Cardiac septum (tissue), 1 donor: ENCODE measurements around the gene TRIM2. TPM values are rescaled to one million over a fixed set of nuclear protein-coding genes. Genes with fewer than 3 reads are reported as not detected.

ENCODE experiments used
- DNase-seq: peaks from one replicate; pipeline ENCODE4 v3.0.0-alpha.2; 2020; ENCODE audit warnings: low spot score
- intact Hi-C: fragments of 100-400 bp; cut with DNase I; formaldehyde crosslinking; loops from one replicate; pipeline ENCODE4 v1.14.0; 2022
- total RNA-seq: library from RNA; stranded (reverse); fragmentation: NEBNext Ultra II Directional; extraction: Animal tissue kit (Norgen Biotek cat#: 25700); gene quantifications from one replicate; pipeline ENCODE4 v1.2.1, GENCODE V29; 2021
- donor health status: DM: no; HTN: no; CAD: no.

Gene TRIM2
- total RNA-seq, 1 donor from 2014 or later, result 23.4 TPM

DNA sequence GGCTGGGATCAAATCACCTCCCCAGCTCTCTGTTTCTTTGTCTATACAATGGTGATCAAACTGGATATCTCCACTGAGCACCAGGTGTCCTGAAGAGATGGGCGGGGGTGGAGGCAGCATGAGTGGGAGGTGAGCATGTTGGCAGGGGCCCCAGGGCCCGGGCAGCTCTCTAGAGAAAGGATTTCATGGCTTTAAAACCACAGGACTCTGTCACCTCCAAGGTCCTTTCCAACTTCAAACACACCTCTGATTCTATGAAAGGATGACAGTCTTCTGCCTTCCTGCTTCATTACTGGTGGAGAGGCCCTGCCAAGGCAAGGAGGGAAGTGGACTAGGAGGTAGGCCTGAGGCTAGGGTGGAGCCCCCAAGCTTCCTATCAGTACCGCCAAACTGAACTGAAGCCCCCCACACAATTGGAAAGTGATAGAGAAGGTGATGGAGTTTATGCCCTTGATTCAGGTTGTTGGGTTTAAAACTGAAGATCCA lies 38.6 kb downstream of the TRIM2 start:
- intact Hi-C loops, result no loop called here
- no peak for DNase-seq

DNA sequence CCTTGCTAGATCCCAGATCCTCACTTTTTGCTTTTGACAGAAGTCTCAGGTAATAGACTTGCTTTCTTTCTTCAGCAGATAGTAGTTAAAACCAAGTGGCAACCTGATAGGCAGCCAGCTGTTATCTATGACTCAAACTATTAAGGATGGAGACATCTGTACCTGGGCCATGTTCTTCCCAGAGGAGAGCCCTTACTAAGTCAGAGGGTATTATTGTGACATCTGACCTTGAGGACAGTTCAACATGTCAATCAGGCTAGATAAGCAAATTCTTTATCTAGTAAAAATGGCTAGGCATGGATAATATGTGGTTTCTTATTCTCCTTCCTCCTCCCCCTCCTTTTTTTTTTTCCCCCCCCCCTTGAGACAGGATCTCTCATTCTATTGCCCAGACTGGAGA lies 39.2 kb downstream of the TRIM2 start:
- intact Hi-C loops, result no loop called here
- DNase-seq, result no peak

DNA sequence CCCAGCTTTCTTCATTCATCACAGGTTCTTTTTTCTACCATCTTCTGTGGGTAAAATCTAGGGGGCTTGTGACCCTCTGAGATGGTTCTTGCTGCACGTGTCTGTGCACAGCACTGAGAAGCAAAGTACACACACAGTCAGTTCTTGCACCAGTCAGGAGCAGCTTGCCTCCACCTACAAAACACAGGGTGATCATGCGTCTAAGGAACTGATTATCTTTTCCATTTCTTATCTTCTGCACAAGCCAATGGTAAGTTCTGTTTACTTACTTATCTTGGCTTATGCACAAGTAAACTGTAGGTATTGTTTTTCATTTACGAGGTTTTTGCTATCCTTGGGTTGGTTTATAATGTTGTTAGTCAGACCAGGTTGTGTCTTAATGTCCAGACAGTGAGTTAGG lies 40.7 kb downstream of the TRIM2 start:
- no peak for DNase-seq
- intact Hi-C loops, result no loop called here

DNA sequence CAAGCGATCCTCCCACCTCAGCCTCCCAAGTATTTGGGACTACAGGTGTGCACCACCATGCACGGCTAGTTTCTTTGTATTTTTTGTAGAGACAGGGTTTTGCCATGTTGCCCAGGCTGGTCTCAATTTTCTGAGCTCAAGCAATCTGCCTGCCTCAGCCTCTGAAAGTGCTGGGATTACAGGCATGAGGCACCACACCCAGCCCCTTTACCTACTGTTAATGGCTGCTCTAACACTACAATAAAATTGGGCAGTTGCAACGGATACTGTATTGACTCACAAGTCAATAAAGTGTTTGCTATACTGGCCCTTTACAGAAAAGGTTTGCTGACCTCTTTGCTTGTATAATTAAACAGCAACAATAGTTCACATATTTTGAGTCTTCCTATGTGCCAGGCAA lies 41.5 kb downstream of the TRIM2 start:
- intact Hi-C loops, result no loop called here
- DNase-seq, result no peak

DNA sequence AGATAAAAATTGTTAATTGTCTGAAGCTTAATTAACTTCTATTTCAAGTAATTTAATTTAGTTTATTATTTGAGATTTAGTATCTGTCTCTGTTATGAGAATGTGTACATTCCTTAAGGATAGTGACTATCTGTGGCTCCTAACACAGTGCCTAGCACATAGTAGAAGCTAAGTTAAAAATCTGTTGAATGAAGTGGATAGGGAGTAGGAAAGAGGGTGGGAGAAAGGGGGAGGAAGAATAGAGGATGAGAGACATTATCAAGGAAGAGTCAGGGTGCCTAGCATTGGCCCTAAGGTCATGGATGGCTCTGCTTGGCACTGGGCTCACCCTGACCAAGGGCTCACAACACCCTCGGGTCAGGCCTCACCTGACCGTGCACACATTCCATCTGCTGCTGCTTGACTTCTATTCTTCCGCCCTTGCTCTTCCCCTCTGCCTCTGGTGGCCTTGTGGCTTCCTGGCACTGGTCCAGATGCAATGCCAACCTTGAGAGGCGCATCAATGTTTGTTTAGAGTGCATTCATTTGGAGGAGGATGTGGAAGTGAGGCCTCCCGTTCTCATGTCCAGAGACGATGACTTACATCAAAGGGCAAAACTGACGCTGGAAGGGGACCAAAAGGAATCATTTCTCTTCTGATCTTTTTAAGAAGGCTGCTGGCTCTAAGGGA lies 42.3 kb downstream of the TRIM2 start:
- intact Hi-C loops, result no loop called here
- DNase-seq, result no peak

DNA sequence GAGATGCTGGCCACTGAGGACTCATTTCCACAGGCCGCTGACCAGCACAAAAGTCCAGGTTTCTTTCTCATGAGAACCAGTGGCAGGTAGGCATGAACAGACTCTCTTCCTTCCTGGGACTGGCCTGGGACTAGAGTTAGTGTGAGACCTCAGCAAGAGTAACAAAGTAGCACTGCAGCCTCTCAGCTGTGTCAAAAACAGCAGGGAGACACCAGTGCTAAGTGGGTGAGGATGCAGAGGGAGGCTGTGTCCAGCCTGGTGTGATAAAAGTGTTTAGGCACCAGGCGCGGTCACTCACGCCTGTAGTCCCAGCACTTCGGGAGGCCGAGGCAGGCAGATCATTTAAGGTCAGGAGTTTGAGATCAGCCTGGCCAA lies 42.9 kb downstream of the TRIM2 start:
- no peak for DNase-seq
- intact Hi-C loops, result no loop called here

DNA sequence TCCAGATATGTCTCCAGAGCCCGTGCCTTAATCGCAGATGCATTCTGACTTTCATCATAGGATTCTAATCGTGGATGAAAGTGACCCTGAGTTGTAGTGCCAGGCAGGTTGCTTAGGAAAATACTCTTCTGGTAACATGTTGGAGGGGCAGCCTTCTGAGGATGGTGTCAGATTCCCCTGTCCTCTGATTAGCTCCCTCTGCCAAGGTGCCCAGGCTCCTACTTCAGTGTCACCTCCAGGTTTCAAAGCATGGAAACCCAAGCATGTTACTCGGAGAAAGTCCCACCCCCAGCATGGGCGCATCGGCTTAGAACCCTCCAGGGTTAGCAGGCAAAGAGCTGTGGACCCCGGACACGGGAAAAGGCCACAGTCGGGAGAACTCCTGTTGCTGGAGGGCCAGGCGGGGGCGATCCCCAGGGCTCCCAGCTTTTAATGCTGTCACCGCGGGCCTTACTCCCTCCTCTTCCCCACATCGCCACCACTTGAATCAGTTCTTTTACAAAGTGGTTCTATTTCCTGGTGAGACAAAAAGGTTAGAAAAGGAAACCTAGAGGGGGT lies 44.5 kb downstream of the TRIM2 start:
- intact Hi-C loops, result no loop called here
- peak; percentile 78 for DNase-seq

DNA sequence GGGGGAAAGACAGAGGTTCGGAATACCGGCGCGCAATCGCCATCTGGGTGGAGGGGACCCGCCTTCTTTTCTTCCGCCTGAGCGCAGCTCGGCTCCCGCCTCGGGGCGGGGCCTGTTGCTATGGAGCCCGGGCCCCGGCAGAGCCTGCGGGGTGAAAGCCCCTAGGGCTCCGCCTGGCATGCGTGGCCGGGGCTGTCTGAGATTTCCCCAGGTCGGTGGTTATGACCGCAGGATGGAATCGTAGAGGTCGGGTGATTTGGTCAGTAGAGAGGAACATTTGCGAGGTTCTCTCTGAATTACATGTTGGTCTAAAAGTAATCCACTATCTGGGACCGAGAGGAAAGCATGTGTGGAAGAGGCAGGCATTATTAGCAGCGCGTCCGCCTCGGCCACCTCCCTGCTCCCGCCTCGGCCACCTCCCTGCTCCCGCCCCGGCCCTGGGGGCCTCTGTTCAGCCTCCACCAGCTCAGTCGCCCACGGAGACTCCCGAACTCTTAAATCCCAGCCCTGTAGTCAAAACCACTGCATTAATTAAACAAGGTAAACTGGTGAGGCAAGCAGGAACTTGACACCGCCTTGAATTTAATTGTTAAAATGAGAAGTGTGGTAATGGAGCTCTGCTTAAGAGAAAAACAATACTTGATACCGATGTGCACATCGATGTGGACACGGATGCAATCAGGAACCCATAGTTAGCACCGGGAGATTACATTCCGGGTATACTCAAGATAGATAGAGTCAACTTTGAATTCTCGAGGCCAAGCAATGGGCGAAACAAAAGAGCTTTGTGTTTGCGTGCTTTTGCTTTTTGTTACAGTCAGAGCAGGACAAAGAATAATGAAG lies 45.2 kb downstream of the TRIM2 start:
- DNase-seq, result peak; percentile 84
- intact Hi-C loops, result no loop called here

DNA sequence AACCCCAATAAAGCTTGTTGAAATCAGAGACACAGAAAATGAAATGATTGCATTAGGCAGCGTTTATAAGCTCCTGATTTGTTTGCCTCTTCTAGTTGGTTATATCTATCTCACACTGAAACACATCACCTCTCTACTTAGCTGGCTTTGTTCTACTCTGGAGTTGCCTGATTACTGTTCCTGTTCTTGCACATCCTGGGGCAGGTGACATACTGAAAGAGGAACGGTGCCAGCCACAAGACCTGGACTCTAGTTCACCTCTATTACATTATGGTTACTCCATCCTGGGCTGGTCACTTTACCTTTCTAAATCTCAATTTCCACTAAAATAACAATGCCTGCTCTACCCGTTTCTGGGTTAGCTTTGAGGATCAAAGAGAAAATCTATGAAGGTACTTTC lies 47.9 kb downstream of the TRIM2 start:
- intact Hi-C loops, result no loop called here
- DNase-seq, result no peak

DNA sequence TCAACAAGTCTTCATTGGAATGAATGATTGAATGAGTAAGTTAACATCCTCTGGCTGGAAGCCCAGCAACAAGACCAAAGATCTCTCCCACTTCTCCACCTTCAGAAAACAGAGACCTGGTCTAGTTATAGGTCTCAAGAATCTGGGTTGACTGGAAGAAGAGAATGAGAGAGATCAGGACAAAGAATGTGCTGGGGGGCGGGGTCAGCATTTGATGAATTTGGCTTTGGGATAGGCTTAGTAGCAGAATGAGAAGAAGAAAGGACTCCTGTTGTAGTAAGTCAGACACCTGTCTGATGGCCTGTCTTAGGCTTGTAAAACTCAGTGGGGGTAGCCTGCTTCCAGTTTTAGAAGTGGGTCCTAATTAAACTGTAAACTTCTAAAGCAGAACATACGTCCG lies 51.0 kb downstream of the TRIM2 start:
- no peak for DNase-seq
- intact Hi-C loops, result no loop called here

DNA sequence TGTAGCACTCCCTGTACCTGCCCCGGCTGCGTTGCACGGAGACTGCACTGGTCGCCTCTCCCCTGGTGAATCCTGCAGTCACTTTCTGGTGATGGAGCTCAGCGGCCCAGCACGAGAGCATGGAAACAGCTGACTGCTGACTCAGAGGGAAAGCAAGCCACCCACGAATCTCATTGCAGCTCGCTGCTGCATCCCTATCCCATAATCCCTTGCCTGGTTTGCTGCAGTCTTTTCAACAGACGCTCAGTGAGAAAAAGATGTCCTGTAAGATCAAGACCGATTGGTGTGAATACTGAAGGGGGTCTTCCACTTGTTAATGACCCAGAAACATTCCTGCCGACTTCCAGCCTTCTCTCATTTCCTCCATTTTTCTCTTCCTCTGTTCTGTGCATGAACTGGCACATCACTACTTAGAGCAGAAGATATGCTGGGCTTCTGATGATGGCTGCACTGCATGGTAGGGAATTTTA lies 52.9 kb downstream of the TRIM2 start:
- intact Hi-C loops, result no loop called here
- DNase-seq, result peak; percentile 78

DNA sequence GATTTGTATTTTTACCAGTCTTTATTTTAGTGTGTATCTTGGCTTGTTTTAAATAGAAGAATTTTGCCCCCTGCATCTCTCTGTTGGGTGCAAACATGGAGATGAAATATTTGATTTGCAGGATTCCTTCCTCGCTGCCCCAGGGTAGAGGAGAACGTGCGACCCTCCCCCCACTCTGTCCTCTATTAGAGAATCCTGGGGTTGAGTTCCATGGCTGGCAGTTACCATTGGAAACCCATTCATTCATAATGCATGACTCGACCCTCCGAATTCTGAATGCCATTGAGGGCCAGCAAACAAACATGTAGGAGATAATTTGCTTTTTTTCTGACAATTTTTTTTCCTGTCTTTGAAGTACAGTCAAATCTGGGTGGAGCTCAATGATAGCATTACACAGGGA lies 53.7 kb downstream of the TRIM2 start:
- DNase-seq, result no peak
- intact Hi-C loops, result no loop called here

DNA sequence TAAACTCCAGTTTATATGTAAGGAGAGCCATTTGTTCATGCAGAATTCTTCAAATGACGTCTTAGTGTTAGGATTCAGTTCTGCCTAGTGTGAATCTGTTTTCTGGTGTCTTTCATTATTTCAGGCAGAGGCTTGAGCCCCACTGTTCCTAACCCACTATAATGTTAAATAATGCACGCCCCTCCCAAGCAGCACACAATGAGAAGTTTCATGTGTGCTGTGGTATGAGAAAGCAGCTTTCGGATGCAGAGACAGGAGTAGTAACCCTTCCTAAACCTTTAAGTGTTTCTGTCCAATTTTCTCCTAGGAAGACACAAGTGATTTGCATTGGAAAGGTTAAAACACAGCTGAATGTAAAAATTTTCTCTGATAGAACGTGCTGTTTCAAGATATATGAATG lies 54.5 kb downstream of the TRIM2 start:
- DNase-seq, result no peak
- intact Hi-C loops, result no loop called here

DNA sequence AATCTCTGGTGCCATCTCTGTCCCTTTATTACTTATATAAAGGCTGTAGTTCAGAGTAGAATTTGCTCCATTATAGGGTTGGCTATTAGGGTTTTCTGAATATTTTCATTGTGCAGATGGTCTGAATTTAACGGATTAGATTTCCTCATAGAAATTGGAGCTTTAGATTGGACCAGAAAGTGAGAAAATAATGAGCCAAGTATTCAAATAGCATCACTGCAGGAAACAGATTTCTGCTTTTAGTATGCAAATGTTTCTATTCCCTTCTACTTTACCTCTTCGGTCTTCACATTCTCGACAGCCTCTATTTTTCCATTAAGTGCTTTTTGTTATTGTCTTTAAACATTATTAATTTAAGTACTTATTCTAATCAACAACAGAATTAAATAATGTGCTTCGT lies 55.4 kb downstream of the TRIM2 start:
- intact Hi-C loops, result no loop called here

DNA sequence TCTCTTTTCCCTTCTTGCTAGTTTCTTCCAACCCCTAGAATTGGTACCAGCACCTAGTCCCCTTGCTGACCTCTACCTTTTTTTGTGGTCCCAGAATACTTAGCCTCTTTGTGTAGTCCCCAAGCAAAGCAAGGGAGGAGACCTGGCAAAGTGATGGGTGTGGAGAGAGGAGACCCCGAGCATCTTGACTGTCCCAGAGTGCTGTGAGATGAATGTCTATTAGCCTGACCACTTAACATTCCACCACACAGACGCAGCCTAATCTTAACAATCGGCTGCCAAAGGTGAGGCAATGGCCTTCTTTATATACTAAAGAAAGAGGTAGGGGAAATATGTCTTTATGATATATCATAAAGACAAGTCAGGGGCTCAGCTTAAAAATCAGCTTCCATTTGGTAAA lies 55.9 kb downstream of the TRIM2 start:
- DNase-seq, result no peak
- intact Hi-C loops, result no loop called here

More for the DNA sequence above, 55.4 kb downstream of the TRIM2 start:
- no peak for DNase-seq

DNA sequence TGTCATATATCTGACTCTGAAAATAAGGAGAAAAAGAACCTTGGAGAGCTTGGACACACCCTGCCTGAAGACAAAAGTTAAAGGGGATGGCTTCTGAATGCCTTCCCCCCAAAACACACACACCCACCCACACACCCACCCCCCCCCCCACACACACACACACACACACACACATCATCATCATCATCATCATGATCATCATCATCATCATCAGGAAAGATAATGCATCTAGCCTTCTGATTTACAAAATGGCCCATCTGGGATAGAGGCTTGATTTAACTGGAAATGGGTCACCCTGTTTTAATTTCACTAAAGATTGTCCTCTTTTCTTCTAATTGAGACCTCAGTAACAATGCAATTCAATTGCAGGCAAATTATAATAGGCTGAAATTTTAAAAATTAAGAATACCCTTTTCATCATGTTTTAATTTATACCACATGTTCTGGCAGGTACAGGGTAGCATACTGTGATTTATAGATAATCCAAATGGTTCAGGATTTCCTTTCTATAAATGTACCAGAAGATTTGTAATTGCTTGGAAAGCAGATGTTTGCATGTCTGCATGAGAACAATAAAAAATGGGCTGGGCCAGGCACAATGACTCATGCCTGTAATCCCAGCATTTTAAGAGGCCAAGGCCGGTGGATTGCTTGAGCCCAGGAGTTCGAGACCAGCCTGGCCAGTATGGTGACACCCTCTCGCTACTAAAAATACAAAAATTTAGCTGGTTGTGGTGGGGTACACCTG lies 56.5 kb downstream of the TRIM2 start:
- intact Hi-C loops, result no loop called here
- DNase-seq, result no peak

DNA sequence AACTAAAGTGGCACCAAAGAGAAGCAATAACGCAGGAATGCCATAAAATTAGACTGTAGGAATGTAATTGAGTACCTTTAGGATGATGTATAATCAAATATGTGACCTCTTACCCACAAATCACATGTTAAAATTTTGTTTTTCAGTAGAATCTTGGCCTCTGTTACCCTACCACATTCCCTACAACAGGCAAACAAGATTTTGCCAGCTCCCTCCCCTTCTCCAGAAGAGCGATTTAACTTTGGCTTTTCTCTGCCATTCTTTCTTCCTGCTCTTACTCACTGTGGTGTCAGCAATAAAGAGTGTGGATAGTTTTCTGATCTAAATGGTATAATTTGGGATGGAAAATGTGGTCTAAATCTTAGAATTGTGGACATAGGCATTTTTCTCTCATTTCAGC lies 57.2 kb downstream of the TRIM2 start:
- intact Hi-C loops, result no loop called here
- no peak for DNase-seq

DNA sequence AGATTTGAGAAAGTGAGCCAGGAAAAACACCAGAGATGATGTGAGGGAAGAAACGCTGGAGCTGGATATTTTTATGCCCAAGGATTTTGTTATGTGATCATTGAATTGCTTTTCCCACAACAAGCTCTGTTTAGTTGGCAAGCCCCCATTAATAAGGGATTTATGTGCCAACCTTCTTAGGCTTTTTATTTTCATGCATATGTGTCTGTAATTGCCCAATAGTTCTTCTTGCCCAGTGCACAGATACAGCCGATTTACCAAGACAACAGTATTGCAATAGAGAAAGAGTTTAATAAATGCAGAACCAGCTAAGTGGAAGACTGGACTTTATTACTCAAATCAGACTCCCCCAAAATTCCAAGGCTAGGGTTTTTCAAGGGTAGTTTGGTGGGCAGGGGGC lies 57.7 kb downstream of the TRIM2 start:
- DNase-seq, result no peak
- intact Hi-C loops, result no loop called here

DNA sequence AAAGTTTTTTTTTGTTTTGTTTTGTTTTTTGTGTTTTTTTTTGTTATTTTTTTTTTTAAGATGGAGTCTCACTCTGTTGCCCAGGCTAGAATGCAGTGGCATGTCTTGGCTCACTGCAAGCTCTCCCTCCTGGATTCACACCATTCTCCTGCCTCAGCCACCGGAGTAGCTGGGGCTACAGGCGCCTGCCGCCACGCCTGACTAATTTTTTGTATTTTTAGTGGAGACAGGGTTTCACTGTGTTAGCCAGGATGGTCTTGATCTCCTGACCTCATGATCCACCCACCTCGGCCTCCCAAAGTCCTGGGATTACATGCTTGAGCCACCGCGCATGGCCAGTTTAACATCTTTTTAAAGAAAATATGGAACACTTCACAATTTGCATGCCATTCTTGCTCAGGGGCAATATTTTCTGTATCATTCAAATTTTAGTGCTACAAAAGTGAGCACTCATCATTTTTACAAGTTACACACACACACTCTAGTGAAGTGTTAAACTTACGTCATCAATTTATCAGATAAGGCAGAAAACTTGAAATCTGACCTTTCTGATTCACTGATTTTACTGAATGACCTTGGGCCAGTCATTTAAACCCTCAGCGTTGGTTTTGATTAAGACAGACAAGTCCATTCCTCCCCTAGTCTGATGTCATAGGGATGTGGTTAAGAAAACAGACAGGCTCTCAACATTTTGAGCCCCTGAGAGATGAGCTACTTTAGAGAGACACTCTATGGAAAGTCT lies 61.2 kb downstream of the TRIM2 start:
- intact Hi-C loops, result no loop called here
- DNase-seq, result no peak
